ENCODE data around the gene ASB9. TPM values are rescaled to one million over a fixed set of nuclear protein-coding genes. Genes with fewer than 3 reads are reported as not detected.
"Not testable (repeated sequence)": the region's sequence is repeated elsewhere in the genome, so short reads cannot be mapped to it uniquely, and the experiment has no call there.

ASB9 gene
- total RNA-seq, 1 donor from 2014 or later = 5.3 TPM

DNA sequence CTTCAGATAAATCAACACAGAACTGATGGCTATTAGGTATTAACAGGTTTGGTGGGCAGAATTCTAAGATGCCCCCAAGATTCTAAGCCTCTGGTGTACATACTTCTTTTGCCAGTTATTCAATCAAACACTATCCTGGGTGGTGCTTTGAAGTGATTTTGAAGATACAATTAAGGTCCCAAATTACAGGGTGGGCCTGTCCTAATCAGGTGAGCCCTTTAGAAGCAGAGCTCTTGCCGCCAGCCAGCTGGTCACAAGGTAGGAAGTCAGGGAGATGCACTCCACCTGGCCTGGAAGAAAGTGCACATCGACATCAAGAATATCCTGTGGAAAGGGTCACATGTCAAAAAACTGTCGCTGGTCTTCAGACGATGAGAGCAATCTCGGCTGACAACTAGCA is 29.5 kb downstream of the ASB9 start:
- no peak for DNase-seq

DNA sequence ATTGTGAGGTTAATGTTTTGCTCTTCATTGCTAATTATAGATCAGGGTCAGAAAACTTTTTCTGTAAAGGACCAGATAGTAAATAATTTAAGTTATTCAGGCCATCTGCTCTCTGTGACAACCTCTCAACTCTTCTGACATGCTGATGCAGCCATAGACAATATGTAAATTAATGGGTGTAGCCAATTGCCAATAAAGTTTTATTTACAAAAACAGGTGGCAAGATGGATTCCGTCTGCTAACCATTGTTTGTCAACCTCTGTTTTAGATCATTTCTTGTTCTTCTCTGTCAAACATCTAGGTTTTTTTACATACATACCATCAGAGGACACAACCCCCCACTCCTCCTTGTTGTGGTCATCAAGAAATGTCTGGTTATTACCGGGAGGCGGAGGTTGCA is 33.7 kb downstream of the ASB9 start:
- DNase-seq = no peak

- no peak for DNase-seq
Measured at GRCh38 chrX:15235001-15235400, 34.9 kb downstream of the ASB9 start.

GRCh38 chrX:15233416-15234015 is 36.4 kb downstream of the ASB9 start:
- peak; percentile 5 for DNase-seq

DNA sequence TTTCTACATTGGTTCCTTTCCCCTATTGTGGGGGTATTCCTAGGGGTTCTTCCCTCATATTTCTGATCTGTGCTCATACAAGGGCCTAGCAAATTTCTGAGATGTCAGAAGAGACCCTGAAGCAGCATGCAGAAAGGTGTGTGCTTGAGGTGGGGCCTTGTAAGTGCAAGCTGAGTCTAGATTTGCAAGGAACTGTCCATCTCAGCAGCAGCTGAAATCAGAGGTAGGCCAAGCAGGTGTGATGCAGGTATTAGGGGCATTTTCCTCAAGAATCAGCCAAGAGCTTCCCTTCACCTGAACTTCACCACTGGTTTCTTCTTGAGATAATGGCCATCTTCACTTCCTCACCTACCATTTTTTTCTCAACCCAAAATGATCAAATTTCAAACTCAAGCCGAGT is 45.1 kb downstream of the ASB9 start:
- no peak for DNase-seq

DNA sequence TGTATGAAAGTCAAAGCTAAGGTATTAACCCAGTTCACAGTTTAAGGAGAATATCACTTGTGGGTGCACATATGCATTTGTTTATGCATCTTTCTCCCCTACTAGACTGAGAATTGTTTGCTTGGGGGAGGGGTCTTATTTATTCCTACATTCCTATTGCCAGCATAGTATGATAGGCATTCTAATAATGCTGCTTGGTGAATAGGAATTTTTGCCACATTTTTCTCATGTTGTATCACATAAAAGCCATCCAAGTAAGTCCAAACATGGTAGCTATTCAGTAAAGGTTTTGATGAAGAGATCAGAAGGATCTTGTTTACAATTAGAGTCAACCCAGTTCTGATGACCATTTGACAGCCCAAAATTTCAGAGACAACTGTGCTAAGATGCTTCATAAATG is 48.6 kb downstream of the ASB9 start:
- DNase-seq = no peak

GRCh38 chrX:15217161-15217560 is 52.7 kb downstream of the ASB9 start:
- no peak for DNase-seq

GRCh38 chrX:15216280-15216679 is 53.6 kb downstream of the ASB9 start:
- no peak for DNase-seq

GRCh38 chrX:15215366-15215765 is 54.5 kb downstream of the ASB9 start:
- no peak for DNase-seq

DNA sequence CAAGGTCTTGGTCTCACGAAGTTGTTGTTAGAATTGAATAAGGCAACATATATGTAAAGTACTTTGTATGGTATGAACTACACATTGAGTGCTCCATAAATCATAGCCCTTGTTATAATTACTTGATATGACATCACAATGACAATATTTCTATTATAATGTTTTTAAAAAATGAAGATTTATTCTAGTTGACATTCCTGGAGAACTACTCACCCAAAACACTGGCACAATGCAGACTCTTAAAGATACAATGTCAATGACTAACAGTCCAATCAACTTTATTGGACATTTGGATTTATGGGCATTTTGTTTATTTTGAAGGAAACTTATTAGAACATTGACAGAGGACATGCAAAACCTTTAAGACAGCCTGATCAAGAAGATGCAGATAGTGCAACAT is 55.3 kb downstream of the ASB9 start:
- DNase-seq = no peak

DNA sequence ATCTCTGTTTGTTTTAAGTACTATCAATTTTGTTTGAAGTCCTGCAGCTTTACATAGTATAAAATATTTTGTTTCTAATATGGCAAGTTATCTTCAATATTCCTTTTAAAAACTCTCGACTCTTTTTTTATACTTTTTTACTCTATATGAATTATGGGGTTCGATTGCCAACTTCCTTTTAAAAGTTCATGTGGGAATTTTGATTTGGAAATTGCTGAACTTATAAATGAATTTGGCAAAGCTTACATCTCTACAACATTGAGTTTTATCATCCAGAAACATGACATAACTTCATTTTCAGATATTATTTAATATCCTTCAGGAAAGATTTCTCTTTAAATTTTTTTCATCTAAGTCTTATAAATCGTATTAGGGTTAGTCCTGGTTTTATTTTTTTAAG is 60.8 kb downstream of the ASB9 start:
- no peak for DNase-seq

DNA sequence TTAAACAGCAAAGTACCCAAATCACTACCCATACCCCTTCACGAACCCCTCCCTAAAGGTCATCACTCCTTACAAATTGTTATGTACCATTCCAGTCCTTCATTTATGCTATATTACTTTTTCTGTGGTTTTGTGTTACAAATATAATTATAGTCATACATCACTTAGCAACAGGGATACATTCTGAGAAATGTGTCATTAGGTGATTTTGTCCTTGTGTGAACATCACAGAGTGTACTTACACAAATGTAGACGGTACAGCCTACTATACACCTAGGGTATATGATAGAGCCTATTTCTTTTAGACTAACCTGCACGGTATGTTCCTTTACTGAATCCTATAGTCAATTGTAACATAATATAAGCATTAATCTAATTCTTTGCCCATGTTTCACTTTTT is 61.9 kb downstream of the ASB9 start:
- DNase-seq = no peak

- DNase-seq = no peak
Measured at GRCh38 chrX:15207384-15207783, 62.5 kb downstream of the ASB9 start.

DNA sequence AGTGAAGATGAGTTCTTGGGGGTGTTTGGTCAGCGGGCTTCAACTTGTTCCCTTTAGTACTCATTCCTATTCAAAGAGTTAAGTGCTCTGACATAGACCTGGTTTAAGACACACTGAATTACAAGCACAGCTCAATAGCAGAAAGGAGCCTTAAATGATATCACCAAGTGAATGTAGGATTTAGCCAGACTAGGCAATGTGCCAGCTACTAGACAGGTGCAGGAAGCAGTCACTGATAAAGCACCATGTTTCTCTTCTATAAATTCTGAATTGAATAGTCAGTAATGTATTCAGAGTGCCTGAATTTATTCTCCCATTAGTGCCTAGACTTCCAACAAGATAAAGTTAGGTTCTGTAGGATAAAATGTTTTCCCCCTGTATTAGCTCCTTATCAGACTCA is 63.6 kb downstream of the ASB9 start:
- DNase-seq = peak; percentile 30

DNA sequence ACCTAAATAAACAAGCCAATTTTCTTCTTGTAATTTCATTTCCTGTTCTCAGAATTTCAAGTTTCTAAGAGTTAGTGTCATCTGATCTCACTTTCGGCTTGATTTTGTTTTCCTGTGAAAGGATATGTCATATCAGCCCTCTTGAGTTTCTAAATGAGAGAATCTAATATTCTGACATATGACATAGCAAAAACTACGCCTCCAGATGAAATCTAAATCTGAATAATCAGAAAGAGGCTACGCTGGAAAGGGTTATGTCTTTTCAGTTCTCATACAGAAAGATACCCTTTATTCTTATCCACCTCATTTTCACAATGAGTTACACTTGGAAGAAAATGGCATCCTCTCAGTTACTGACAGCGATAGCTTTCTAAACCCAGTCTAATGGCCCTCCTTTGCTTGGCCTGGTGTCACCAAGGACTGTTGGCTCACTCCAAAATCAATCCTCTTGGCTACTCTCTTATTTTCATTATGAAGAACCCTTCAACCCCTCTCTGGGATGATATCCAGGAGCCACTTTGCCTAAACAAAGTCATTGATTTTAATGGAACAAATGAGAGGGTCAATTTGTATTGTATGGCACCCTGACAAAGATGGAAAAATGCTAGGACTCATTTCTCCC is 65.6 kb downstream of the ASB9 start:
- no peak for DNase-seq

- no peak for DNase-seq
Measured at GRCh38 chrX:15203694-15204093, 66.2 kb downstream of the ASB9 start.

DNA sequence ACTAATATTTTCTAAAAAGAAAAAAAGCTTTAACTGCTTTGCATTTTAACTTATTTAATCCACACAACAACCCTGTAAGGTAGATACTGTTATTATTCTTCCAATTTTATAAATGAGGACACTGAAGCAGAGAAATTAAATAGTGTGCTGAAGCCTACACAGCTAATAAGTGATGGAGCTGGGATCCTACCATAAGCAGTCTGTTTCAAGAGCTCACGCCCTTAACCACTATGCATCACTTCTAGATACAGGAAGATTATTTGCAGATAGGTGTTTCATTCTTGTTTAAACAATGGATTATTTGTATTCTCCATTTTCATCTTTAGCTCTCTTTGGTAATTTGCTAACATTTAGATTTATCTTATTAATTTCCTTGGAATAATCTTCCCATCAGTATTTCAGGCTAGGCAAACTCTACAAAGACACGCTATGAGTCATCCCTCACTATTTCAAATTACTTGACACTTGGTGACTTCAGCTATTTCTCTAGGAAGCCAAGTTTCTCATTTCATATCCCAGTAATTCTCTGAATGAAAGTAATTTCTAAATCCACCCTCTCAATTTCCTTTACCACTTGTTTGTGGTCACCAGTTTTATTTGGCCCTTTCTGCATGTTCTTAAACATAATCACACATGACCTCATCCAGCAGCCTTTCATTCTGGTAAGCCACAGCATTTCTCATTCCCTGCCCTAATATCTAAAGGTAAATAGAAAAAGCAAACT is 67.3 kb downstream of the ASB9 start:
- DNase-seq = no peak

GRCh38 chrX:15200871-15201270 is 69.0 kb downstream of the ASB9 start:
- no peak for DNase-seq

DNA sequence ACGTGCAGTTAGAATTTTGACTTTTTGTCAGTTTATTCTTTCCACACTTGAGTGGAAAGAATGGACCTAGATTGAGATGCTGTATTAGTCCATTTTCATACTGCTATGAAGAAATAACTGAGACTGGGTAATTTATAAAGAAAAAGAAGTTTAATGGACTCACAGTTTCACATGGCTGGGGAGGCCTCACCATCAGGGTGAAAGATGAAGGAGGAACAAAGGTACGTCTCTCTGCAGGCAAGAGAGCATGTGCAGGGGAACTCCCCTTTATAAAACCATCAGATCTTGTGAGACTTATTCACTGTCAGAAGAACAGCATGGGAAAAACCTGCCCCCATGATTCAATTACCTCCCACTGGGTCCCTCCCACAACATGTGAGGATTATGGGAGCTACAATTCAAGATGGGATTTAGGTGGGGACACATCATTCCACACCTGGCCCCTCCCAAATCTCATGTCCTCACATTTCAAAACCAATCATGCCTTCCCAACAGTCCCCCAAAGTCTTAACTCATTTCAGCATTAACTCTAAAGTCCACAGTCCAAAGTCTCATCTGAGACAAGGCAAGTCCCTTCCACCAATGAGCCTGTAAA is 71.2 kb downstream of the ASB9 start:
- DNase-seq = not testable (repeated sequence)

DNA sequence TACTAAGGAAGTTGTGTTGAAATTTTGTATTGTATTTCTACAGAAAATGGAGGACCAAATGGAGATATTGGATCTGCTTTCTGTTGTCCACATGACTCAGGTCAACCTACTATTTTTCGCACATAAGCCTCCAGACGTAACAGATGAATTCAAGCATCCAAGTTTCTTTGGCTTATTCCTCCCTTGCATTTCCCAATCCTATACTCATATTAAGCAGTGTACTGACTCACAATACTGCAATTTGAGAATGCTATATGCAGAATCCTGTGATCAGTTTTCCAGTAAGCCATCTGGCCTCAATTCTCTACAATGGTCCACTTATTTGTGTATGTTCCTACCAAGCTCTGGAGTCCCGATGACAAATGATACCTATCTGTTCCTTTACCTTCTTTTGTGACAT is 75.7 kb downstream of the ASB9 start:
- DNase-seq = no peak
